Measurements from ENCODE around the gene FXN.
"Not testable (repeated sequence)": the region's sequence is repeated elsewhere in the genome, so short reads cannot be mapped to it uniquely, and the experiment has no call there.

Gene FXN

DNA sequence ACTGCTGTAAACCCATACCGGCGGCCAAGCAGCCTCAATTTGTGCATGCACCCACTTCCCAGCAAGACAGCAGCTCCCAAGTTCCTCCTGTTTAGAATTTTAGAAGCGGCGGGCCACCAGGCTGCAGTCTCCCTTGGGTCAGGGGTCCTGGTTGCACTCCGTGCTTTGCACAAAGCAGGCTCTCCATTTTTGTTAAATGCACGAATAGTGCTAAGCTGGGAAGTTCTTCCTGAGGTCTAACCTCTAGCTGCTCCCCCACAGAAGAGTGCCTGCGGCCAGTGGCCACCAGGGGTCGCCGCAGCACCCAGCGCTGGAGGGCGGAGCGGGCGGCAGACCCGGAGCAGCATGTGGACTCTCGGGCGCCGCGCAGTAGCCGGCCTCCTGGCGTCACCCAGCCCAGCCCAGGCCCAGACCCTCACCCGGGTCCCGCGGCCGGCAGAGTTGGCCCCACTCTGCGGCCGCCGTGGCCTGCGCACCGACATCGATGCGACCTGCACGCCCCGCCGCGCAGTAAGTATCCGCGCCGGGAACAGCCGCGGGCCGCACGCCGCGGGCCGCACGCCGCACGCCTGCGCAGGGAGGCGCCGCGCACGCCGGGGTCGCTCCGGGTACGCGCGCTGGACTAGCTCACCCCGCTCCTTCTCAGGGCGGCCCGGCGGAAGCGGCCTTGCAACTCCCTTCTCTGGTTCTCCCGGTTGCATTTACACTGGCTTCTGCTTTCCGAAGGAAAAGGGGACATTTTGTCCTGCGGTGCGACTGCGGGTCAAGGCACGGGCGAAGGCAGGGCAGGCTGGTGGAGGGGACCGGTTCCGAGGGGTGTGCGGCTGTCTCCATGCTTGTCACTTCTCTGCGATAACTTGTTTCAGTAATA, at the start of gene FXN:
Gene FXN (plus strand): TSS at position 315 of the 871 bp plus-strand sequence. CDS start 31 bp downstream, at position 346.
- DNase-seq, result peak; percentile 75

DNA sequence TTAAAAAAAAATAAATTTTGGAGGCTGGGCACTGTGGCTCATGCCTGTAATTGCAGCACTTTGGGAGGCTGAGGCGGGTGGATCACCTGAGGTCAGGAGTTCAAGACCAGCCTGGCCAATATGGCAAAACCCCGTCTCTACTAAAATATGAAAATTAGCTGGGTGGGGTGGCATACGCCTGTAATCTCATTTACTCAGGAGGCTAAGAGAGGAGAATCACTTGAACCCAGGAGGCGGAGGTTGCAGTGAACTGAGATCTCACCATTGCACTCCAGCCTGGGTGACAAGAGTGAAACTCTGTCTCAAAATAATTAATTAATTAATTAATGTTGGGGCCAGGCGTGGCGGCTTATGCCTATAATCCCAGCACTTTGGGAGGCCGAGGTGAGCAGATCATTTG, 48.6 kb upstream of the FXN start:
- not testable (repeated sequence) for DNase-seq

DNA sequence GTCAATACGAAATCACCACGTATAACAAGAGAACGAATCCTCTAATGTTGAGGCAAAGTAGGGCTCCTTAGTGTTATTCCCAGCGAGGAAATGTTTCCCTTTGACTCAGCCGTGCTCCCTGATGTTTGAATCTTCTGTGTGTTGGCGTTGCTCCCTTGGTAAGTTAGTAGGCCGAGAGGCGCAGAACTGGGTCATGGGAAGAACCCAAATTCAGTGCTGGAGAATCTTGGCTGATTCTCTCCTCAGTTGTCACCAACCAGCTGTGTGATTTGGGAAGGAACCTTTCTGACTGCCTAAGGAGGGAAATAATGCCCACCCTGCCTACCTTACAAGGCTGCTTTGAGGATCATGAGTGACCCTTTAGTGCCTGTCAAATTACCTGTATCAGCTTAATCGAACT, 44.1 kb upstream of the FXN start:
- no peak for DNase-seq

GRCh38 chr9:68995776-68996175, 39.8 kb upstream of the FXN start:
- DNase-seq, result no peak

GRCh38 chr9:68996462-68996861, 39.1 kb upstream of the FXN start:
- DNase-seq, result no peak

DNA sequence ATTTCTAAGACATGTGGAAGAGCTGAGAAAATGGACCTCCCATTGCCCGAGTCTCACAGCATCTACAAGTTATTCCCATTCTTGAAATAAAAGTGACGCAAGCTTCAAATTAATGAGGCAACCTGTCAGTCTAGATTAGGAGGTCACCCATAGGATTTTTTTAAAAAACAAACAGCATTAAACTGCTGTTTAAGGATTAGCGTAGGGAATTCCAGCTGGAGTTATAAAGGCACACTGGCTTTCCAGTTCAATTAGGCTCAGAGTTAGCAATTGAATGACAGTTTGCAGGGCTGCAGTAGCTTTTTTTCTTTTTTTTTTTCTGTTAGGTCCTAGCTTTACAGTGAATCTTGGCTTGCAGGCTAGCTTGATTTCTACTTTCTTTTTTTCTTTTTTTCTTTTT, 37.9 kb upstream of the FXN start:
- DNase-seq, result no peak

GRCh38 chr9:68998385-68998784, 37.2 kb upstream of the FXN start:
- DNase-seq, result no peak

- no peak for DNase-seq
These were observed 36.7 kb upstream of the FXN start for GRCh38 chr9:68998812-68999211.

GRCh38 chr9:68999393-69000105, 36.0 kb upstream of the FXN start:
- peak; percentile 74 for DNase-seq

DNA sequence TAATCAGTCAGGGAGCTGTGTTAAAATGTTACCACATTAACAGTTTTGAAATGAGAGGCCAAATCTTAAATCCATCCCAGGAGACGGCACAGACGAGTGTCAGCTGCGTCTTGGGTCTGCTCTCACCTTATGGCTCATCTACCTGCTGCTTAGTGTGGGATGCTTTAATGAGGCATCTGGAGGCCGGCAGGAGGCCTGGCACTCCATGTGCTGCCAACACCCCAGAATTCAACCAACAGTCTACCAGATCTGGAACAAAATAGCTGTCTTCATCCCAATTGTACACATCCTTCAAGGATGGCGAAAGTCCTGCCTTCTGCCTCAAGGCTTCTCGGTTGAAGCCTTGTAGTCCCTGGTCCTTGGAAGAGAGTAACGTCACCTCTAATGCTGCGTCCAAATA, 33.6 kb upstream of the FXN start:
- no peak for DNase-seq

- DNase-seq, result no peak
These were observed 32.5 kb upstream of the FXN start for GRCh38 chr9:69003051-69003450.

DNA sequence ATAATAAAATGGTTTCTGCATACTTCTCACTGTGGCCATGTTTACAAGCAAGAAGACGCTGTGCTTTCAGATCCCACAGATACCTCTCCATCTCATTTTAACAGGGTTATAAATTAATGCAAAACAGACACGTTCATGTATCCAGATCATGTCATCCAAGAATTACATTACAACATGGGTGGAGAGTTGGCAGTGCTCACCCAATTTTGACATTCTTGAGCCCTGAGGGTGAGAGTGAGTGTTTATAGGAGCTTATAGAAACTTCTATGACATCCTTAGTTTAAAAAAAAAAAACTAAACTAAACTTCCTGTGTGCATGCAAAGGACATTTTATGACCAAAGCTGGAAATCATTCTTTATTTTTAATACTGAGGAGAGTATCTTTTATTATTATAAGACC, 30.7 kb upstream of the FXN start:
- no peak for DNase-seq

DNA sequence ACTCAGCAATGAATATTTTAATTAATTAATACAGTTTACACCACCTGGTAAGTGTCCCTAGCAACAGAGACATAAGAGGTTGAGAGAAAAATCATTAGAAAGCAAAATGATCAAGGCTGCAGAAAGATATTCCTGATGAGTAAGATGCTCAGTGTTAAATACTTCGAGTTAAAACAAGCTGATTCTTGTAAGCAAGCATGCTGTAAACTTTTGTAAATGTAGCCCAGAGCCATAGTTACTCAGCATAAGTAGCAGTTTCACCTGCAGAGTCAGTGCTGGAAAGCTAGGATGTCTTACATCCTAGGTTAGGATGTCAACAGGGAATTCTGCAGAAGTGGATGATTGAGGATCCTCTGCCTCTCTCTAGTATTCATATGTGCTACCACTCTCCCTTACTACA, 25.8 kb upstream of the FXN start:
- DNase-seq, result no peak

- DNase-seq, result no peak
These were observed 22.7 kb upstream of the FXN start for GRCh38 chr9:69012696-69013381.

- DNase-seq, result no peak
These were observed 22.2 kb upstream of the FXN start for GRCh38 chr9:69013382-69013727.

- no peak for DNase-seq
These were observed 21.5 kb upstream of the FXN start, which contains the start of gene PRKACG for GRCh38 chr9:69014013-69014412. TSS of gene PRKACG (minus strand) at chr9:69014113. CDS start at chr9:69014092, 21 bp downstream.

DNA sequence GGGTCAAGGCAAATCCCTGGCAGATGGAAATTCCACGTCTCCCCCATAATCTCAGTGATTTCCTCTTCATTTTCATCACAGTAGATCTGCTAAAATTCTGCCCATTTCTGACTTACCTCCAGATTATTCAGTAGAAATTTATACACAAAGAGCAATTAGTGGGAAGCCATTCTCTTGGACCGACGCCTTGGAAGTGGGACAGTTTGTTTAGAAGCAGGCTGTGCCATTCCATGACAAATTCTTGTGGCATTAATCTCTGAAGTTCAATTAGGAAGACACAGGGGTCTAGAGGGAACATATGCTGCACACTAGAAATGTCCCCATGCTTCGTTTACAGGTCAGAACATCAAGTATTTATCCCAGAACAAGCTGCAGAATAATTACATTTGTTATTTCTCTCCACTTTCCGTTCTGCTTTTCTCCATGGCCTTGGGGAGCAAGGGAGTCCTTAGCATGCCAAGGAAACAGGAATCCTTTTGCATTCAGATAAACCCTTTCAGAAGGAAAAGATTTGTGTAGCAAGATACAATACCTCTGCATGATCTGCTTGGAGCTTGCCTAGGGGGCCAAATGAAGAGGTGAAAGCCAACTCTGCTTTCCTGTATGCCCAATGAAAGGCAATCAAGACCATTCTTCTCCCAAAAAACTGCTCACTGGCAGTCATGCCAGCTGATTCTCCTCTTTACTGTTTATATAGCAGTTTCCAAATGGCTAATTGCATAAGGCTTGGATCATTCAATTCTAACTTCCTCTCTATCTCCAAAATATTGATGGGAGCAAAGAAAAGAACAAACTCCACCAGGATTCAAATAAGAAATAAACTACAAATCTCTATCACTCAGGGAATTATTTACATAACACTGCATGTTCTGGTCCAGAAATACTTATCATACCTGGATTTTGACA, 19.1 kb upstream of the FXN start:
- no peak for DNase-seq

DNA sequence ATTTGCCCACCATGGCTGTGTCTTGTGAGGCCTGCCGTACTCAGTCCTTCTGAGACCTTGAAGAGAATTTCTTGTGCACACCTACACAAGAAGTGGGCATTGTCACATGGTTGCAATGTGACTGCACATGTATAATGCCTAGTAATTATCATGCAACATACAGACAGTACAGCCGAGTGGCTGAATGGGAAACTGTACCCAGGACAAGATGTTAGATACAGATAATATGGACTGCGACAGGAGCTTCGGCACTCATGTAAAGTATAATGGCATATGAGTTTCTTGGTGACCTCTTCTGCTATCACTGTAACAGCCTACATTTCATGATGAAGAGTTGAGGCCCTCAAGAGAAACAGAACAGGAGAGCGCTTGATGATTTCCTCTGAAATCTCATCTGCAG, 16.8 kb upstream of the FXN start:
- no peak for DNase-seq

GRCh38 chr9:69019808-69020207, 15.7 kb upstream of the FXN start:
- peak; percentile 50 for DNase-seq

DNA sequence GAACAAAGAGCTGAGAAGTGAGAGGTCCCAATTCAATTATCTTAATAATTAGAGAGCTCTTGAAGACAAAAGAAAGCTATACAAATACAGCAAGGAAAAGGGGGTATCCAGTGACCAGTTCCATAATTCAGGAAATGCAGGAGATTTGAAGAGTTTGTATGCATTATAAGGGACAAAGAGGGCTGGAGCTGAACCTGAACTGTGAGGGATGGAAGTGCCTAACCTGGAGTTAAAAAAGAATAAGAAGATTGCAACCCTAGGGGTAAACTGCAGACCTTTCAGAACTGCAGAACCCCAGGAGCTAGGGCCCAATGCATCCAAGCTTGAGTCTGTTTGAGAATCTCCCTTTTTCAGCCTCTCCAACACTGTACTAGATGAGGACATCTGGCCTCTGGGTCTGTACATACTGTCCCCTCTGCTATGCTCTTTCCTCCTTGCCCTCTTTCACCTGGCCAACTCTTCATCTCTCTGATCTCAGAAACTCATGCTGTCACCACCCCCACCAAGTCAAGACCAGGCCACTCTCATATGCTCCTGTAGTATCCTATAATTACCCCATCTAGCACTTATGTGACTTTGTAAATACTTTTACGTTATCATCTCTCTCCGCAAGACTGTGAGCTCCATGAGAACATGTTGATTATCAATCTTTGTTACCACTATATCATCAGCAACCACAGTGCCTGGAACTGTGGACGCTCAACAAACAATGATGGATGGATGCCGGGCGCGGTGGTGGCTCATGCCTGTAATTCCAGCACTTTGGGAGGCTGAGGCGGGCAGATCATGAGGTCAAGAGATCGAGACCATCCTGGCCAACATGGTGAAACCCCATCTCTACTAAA, 15.0 kb upstream of the FXN start:
- DNase-seq, result no peak

GRCh38 chr9:69023650-69024049, 11.9 kb upstream of the FXN start:
- DNase-seq, result no peak
